Transverse colon (tissue), 4 donors: Measurements from ENCODE around the gene GNA12. TPM values are rescaled to one million over a fixed set of nuclear protein-coding genes. Genes with fewer than 3 reads are reported as not detected.

Experiments
- DNase-seq: peaks from one replicate; pipeline ENCODE4 v3.0.0-alpha.2; 2019
- H3K27ac ChIP-seq, 4 donors: fragments of 200-600 bp; sonication (generic); 2 replicates each; pipeline ENCODE4 v1.5.1; 2016 to 2018; ENCODE audit warnings: inconsistent platforms in 4 of 4
- H3K27me3 ChIP-seq: fragments of 200-600 bp; sonication (generic); 2 replicates; pipeline ENCODE4 v1.5.1; 2017; ENCODE audit warnings: inconsistent platforms
- H3K36me3 ChIP-seq, 4 donors: fragments of 200-600 bp; sonication (generic); 2 replicates each; pipeline ENCODE4 v1.5.1; 2017 to 2019; ENCODE audit warnings: inconsistent platforms in 4 of 4
- H3K4me1 ChIP-seq, 4 donors: fragments of 200-600 bp; sonication (generic); 2 replicates each; pipeline ENCODE4 v1.5.1; 2017 to 2020; ENCODE audit warnings: inconsistent platforms in 4 of 4
- H3K4me3 ChIP-seq, 4 donors: fragments of 200-600 bp; sonication (generic); 1 replicate in 1 of 4; 2 replicates in 3 of 4; pipeline versions ENCODE4 v1.5.1 to v1.6.1; 2017 to 2019; ENCODE audit warnings: inconsistent platforms in 4 of 4
- H3K9me3 ChIP-seq, 2 donors: fragments of 200-600 bp; sonication (generic); 2 replicates each; pipeline ENCODE4 v1.5.1; 2017 to 2019; ENCODE audit warnings: inconsistent platforms in 2 of 2
- CTCF ChIP-seq, 5 experiments: fragments of 200-600 bp in 3 of 5; fragments of 450-650 bp in 2 of 5; sonication (generic) in 3 of 5; IDR thresholded peaks; 1 replicate in 2 of 5; 2 replicates in 3 of 5; pipeline ENCODE4 v1.5.1; 2016 to 2017; ENCODE audit warnings: antibody characterized with exemption in 5 of 5, inconsistent platforms in 3 of 5, mild to moderate bottlenecking in 2 of 5, moderate library complexity in 1 of 5
- EP300 ChIP-seq: sonication (generic); formaldehyde crosslinking; IDR thresholded peaks from one replicate; pipeline ENCODE4 v1.6.1; 2017; ENCODE audit warnings: antibody characterized with exemption, low read depth
- POLR2A ChIP-seq: fragments of 450-650 bp; IDR thresholded peaks from one replicate; pipeline ENCODE4 v1.6.1; 2016; ENCODE audit warnings: antibody characterized with exemption, mild to moderate bottlenecking, moderate library complexity
- POLR2AphosphoS5 ChIP-seq, 3 donors: sonication (generic); formaldehyde crosslinking; IDR thresholded peaks; one replicate each; pipeline ENCODE4 v1.6.1; 2016; ENCODE audit warnings: antibody characterized with exemption in 3 of 3
- WGBS, 2 donors: methylation state at CpG; one replicate each; pipeline ENCODE4 v1.1.5; 2018; ENCODE audit warnings: low coverage in 1 of 2; 5-methylcytosine and 5-hydroxymethylcytosine counted together
- in situ Hi-C, 4 donors: fragments of 200-750 bp; cut with MboI; loops; one replicate each; pipeline versions ENCODE4 v1.15.0 to v1.15.1; 2017; ENCODE audit warnings: low sequenced_read_pairs in 3 of 4, low pct_ligation_motif_present in 1 of 4, low pct_unique_long_range_greater_than_20kb in 1 of 4
- intact Hi-C: fragments of 100-400 bp; cut with DNase I; formaldehyde crosslinking; loops from one replicate; pipeline ENCODE4 v1.15.1; 2023; ENCODE audit warnings: low total_unique reads
- total RNA-seq, 4 donors: library from RNA; depleted of rRNA; stranded (reverse); fragments of >200 nt; gene quantifications; one replicate each; pipeline ENCODE4 v1.1.0, GENCODE V29; 2016

Gene GNA12
- total RNA-seq, 4 donors from 2014 or later = 18.9 to 39.6 (median 22.2) TPM

GRCh38 chr7:2808891-2809665 is 35.0 kb downstream of the GNA12 start:
- intact Hi-C loops (no loop called here), in situ Hi-C loops (no loop called here)
- Histone ChIP-seq H3K27me3 (no peaks in the 10 kb centered on the region), H3K36me3 (no peaks in the 10 kb centered on the region), H3K27ac (no peak overlapping the region), H3K4me3 (no peak overlapping the region), H3K9me3 (no peaks in the 10 kb centered on the region), H3K4me1 (peaks cover 0 to 16% (median 3%) of the 10 kb centered on the region in 4 donors)
- 89 to 91% methylated on average over 7 to 15 of the region's 15 CpGs for WGBS, 2 donors
- no peak for DNase-seq
- TF ChIP-seq EP300 (no peak), POLR2AphosphoS5 (IDR thresholded peaks at IDR 0.05) (no peak), CTCF (IDR thresholded peaks at IDR 0.05) (no peak), POLR2A (no peak)

GRCh38 chr7:2807845-2808772 is 36.0 kb downstream of the GNA12 start:
- intact Hi-C loops = loop anchor here (2.0 kb wide), 1 partner anchor 79 kb away; no protein-coding TSS in a partner anchor
- no peak overlapping the region for H3K27ac ChIP-seq
- TF ChIP-seq POLR2A (no peak), POLR2AphosphoS5 (IDR thresholded peaks at IDR 0.05) (no peak), CTCF (IDR thresholded peaks at IDR 0.05) (no peak), EP300 (no peak)
- peaks cover 5 to 25% (median 8%) of the 10 kb centered on the region in 4 donors for H3K4me1 ChIP-seq
- DNase-seq = no peak
- H3K9me3 ChIP-seq = no peaks in the 10 kb centered on the region
- no peaks in the 10 kb centered on the region for H3K27me3 ChIP-seq
- in situ Hi-C loops = no loop called here
- 90 to 100% methylated on average over 1 to 21 of the region's 21 CpGs for WGBS, 2 donors
- H3K4me3 ChIP-seq = no peak overlapping the region
- no peaks in the 10 kb centered on the region for H3K36me3 ChIP-seq

- no peaks in the 10 kb centered on the region for H3K9me3 ChIP-seq
- WGBS, 2 donors = 92 to 100% methylated on average over 2 to 5 of the region's 5 CpGs
- in situ Hi-C loops (no loop called here), intact Hi-C loops (loop anchor here (2.0 kb wide), 1 partner anchor 79 kb away; no protein-coding TSS in a partner anchor)
- H3K27me3 ChIP-seq = no peaks in the 10 kb centered on the region
- peaks cover 7 to 28% (median 14%) of the 10 kb centered on the region in 4 donors for H3K4me1 ChIP-seq
- no peak overlapping the region for H3K27ac ChIP-seq
- H3K36me3 ChIP-seq = no peaks in the 10 kb centered on the region
- no peak for DNase-seq
- H3K4me3 ChIP-seq = no peak overlapping the region
- TF ChIP-seq CTCF (IDR thresholded peaks at IDR 0.05) = no peak
- TF ChIP-seq POLR2A = no peak
- TF ChIP-seq EP300 = no peak
- no peak for TF ChIP-seq POLR2AphosphoS5 (IDR thresholded peaks at IDR 0.05)
Observed at GRCh38 chr7:2807460-2807844, 36.7 kb downstream of the GNA12 start.

- Histone ChIP-seq H3K9me3 (no peaks in the 10 kb centered on the region), H3K27ac (no peak overlapping the region), H3K27me3 (no peaks in the 10 kb centered on the region), H3K4me3 (no peak overlapping the region), H3K4me1 (peaks cover 10 to 37% (median 16%) of the 10 kb centered on the region in 4 donors), H3K36me3 (no peaks in the 10 kb centered on the region)
- no peak for DNase-seq
- intact Hi-C loops = loop anchor here (2.0 kb wide), 1 partner anchor 78 kb away; no protein-coding TSS in a partner anchor
- in situ Hi-C loops = no loop called here
- TF ChIP-seq CTCF (IDR thresholded peaks at IDR 0.05) = no peak
- no peak for TF ChIP-seq POLR2AphosphoS5 (IDR thresholded peaks at IDR 0.05)
- no peak for TF ChIP-seq EP300
- TF ChIP-seq POLR2A = no peak
- WGBS, 2 donors = 88 to 92% methylated on average over 5 of the region's 5 CpGs
Observed at GRCh38 chr7:2806571-2806970, 37.5 kb downstream of the GNA12 start.
